Activated CD4-positive, CD25-positive, alpha-beta regulatory T cell (primary cell): ENCODE results near the gene ACSM3.

Experiments
- DNase-seq, 4 experiments: peaks; one replicate each; lab custom pipeline; 2025; lab: John Stamatoyannopoulos, UW

ACSM3 gene

DNA sequence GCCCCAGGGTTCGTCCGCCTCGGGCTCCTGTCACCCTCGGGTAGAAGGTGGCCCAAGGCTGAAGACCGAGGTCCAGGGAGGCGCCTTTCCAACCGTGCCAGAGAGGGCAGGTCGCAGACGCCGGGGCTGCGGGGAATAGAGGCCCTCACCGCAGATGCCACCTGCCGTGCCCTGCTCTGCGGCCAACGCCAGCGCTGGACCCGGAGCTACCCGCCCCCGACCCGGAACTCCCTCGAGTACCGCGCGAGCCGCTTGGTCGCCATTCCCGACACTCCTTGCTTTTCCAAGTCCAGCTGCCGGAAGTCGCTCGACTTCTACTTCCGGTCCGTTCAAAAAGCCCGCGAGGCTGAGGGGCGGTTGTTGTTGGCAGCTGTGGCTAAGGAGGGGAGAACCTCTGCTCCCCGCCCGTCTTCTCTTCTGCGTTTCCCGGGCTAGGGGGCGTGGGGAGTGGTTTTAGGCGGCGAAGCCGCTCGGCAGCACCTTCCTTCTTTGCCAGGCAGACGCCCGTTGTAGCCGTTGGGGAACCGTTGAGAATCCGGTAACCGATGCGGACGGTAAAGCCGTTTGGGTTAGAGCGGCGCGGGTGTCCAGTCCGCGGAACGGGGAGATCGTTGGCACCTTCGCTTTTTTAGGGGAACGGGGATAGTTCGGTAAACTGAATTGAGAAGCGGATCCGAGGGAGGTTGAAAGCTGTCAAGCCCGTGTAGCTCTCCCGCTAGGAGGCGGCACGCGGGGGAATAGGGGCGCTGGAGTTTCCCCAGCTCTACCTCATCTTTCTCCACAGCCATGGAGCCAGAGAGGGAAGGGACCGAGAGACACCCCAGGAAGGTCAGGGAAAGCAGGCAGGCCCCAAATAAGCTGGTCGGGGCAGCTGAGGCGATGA, 42.6 kb downstream of the ACSM3 start, which contains the start of the genes ERI2 and REXO5:
ERI2 (minus strand) TSS at position 305 of the 883 bp plus-strand sequence; CDS start at position 263, 42 bp downstream.
REXO5 (plus strand) TSS at position 360 of the 883 bp plus-strand sequence; CDS start at position 787, 427 bp downstream.
- DNase-seq = peak; percentile 24 to 63 (median 43)

GRCh38 chr16:20807862-20808261, 44.0 kb downstream of the ACSM3 start:
- DNase-seq = no peak

DNA sequence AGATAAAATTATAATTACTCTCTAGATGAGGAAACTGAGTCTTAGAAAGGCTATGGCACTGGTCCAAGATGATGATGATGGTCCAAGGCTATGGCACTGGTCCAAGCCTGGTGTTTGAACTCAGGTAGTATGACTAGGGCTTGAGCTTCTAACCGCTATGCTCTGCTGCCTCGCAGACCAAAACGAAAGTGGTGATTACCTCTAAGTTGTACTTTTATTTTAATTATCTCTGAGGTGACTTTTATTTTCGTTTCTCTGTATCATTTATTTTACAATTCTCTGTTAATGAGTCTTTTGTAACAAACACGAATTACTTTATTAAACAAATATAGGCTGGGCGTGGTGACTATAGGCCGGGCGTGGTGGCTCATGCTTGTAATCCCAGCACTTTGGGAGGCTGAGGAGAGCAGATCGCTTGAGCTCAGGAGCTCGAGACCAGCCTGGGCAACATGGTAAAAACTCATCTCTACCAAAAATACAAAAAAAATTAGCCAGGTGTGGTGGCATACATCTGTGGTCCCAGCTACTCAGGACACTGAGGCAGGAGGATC, 48.1 kb downstream of the ACSM3 start:
- DNase-seq = no peak

- DNase-seq = no peak
Observed at GRCh38 chr16:20812510-20812909, 48.7 kb downstream of the ACSM3 start.

DNA sequence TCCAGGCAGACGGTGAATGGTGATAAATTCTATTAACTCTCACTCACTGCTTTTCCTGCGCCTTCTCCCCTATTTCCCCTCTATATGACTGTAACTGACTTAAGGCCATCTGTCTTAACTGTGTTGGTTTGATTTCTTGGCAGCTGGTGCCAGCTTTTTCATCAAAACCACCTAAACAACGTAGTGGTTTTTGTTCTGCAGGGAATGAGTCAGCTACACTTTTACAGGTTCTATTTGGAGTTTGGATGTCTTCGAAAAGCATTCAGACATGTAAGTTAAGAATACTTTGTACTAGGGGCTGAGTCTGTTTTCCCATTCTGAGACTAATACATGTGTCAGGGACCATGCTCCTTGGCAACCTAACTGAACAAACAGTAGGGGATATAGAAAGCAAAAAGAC, 51.0 kb downstream of the ACSM3 start:
- DNase-seq = no peak

GRCh38 chr16:20818929-20819585, 55.2 kb downstream of the ACSM3 start:
- no peak for DNase-seq

DNA sequence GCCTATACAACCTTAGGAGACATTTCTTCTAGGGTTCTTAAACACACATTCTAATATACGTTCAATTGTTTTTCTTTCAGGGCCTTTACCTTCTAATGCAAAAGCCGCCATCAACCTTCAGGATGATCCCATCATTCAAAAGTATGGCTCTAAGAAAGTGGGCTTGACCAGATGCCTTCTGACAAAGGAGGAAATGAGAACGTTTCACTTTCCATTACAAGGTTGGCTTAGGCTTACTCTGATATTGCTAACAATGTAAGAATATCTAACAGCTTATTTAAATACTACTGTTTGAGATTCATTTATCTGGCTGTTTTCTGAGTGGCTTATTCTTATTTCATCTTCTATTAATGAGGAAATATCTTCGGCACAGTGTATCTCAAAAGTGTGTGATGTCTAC, 57.9 kb downstream of the ACSM3 start:
- no peak for DNase-seq

DNA sequence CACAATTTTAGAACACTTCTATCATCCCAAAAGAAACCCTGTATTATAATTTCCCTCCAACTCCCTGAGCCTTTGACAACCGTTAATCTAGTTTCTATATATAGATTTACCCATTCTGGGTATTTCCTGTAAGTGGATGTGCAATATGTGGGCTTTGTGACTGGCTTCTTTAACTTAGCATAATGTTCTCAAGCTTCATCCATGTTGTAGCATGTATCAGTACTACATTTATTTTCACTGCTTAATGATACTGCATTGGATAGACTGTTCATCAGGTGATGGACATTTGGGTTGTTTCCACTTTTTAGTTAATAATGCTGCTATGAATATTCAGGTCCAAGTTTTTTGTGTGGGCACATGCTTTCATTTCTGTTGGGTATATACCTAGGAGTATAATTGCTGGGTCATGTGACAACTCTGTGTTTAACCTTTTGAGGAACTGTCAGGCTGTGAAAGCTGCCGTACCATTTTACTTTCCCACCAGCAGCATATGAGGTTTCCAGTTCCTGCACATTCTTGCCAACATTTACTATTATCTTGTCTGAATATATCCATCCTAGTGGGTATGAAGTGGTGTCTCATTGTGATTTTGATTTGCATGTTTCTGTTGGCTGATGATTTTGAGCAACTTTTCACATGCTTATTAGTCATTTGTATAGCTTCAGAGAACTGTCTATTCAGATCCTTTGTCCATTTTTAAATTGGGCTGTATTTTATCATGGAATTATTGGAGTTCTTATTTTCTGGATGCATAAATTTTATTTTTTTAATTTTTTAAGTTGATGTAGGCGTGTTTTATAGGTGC, 58.9 kb downstream of the ACSM3 start:
- DNase-seq = no peak

DNA sequence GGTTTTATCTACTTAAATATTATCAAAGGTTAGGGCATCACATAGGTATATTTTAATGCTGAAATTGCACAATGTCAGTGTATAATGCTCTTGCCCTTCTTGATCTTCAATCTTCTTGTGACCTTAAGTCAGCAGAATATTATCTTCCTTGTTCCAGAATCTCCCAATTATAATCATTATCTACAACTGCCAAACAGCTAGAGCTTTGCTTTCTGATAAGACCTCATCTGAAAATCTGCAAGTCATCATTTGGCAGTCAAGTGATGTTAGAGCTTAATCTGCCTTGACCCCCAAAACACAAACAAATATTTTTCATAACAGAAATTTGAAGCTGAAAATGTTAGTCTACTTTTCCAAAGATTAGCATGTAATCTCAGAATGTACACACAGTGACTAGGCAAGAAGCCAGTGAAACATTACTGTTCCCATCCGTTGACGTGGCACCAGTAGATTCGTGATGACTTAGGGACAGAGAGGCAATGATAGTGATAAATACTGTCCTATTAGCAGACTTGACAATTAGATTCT, 62.3 kb downstream of the ACSM3 start:
- no peak for DNase-seq

DNA sequence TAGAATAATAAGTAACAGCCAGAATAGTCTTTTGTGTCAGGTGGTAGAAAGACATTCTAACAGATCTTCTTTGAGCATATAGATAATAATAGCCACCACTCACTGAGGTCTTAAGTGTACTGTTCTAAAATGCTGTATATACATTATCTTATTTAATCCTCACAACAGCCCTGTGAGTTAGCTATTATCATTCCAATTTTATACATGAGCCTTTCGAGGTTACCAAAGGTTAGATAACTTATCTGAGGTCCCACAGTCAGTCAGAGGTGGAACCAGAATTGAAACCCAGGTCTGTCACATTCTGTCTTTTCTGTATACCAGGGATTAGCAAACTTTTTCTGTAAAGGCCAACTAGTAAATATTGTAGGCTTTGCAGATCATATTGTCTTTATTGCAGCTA, 65.7 kb downstream of the ACSM3 start:
- DNase-seq = no peak

GRCh38 chr16:20830372-20830771, 66.6 kb downstream of the ACSM3 start:
- no peak for DNase-seq

DNA sequence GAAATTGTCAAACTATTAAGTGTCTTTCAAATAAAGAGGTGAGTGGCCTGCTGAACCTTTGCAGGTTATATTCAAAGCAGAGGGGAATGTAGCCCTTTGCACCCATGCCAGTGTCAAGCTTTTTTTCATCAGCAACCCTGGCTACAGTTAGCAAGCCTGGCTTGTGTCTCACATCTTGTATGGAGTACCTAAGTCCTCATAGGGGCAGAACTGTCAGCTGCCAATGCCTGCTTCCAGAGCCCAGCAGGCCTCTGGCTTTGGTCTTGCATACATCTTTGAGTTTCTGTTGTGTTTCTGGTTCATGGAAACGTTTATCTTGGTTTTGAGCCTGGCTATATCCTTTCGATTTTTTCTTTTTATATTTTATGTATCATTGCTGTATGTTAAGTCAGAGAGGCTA, 69.3 kb downstream of the ACSM3 start:
- no peak for DNase-seq

DNA sequence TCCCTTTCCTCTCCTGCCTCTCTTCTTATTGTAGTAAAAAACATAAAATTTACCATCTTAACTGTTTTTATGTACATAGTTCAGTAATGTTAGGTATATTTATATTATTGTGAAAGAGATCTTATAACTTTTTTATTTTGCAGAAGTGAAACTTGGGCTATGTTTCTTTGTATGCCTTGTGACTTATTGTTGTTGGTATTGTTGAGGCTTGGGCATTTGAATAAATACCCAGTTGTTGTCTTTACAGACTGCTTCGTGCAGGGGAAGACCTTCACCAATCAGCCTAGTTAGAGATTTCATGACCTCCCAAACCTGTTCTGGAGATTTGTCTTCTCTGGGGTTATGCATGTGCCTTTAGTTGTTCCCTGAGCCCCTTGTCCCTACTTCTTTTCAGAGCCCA, 74.4 kb downstream of the ACSM3 start:
- DNase-seq = no peak

GRCh38 chr16:20839504-20839903, 75.7 kb downstream of the ACSM3 start:
- no peak for DNase-seq

- DNase-seq = no peak
Observed at GRCh38 chr16:20844054-20844453, 80.2 kb downstream of the ACSM3 start.

GRCh38 chr16:20844588-20844987, 80.8 kb downstream of the ACSM3 start:
- no peak for DNase-seq

DNA sequence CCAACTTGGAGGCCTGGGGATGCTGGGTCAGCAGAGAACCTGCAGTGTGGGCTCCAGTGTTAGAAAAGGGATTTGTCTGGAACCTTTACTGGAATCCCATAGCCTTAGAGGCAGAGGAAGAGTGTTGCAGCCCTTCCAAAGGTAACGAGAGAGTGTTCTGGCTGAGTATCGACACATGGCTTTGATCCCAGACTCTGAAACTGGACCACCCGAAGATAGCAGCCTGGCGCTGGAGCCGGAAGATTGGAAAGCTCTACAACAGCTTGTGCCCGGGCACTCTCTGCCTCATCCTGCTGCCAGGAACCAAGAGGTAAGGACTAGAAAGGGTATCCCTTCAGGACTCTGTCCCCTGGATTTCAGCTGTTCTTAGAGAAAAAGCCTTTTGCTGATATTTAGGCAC, 82.2 kb downstream of the ACSM3 start:
- DNase-seq = no peak

GRCh38 chr16:20846551-20846950, 82.7 kb downstream of the ACSM3 start:
- DNase-seq = no peak
